Astrocyte of the cerebellum (primary cell): ENCODE measurements around the gene JAG1.

ENCODE experiments used
- DNase-seq: peaks from one replicate; pipeline ENCODE4 v3.0.0-alpha.2; 2011; ENCODE audit warnings: low read depth
- H3K4me3 ChIP-seq: 2 replicates; pipeline ENCODE4 v1.5.1; 2011; ENCODE audit warnings: mild to moderate bottlenecking, low read depth, low read length, moderate library complexity
- in situ Hi-C: cut with HindIII; loops from 2 replicates; pipeline ENCODE4 v1.10.0; 2017; ENCODE audit warnings: low sequenced_read_pairs
- TF ChIP-seq, protein P1 (sequence below): IDR thresholded peaks from 2 replicates; pipeline ENCODE4 v1.5.1; 2012; ENCODE audit warnings: low read length, low read depth, moderate library complexity, mild to moderate bottlenecking; ENCODE audit errors: missing control alignments

JAG1 gene

GRCh38 chr20:10611357-10611756 lies 62.4 kb downstream of the JAG1 start:
- in situ Hi-C loops = no loop called here
- H3K4me3 ChIP-seq = no peak overlapping the region
- DNase-seq = no peak
- TF ChIP-seq, protein P1, sequence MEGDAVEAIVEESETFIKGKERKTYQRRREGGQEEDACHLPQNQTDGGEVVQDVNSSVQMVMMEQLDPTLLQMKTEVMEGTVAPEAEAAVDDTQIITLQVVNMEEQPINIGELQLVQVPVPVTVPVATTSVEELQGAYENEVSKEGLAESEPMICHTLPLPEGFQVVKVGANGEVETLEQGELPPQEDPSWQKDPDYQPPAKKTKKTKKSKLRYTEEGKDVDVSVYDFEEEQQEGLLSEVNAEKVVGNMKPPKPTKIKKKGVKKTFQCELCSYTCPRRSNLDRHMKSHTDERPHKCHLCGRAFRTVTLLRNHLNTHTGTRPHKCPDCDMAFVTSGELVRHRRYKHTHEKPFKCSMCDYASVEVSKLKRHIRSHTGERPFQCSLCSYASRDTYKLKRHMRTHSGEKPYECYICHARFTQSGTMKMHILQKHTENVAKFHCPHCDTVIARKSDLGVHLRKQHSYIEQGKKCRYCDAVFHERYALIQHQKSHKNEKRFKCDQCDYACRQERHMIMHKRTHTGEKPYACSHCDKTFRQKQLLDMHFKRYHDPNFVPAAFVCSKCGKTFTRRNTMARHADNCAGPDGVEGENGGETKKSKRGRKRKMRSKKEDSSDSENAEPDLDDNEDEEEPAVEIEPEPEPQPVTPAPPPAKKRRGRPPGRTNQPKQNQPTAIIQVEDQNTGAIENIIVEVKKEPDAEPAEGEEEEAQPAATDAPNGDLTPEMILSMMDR = peak; percentile 63

- DNase-seq = no peak
Observed at GRCh38 chr20:10610251-10610650, 63.5 kb downstream of the JAG1 start.

GRCh38 chr20:10609770-10610169 lies 64.0 kb downstream of the JAG1 start:
- in situ Hi-C loops = no loop called here
- DNase-seq = no peak
- TF ChIP-seq, protein P1 = no peak
- no peak overlapping the region for H3K4me3 ChIP-seq

More at GRCh38 chr20:10610251-10610650, 63.5 kb downstream of the JAG1 start:
- H3K4me3 ChIP-seq = no peak overlapping the region
- in situ Hi-C loops = no loop called here
- TF ChIP-seq, protein P1 = no peak

DNA sequence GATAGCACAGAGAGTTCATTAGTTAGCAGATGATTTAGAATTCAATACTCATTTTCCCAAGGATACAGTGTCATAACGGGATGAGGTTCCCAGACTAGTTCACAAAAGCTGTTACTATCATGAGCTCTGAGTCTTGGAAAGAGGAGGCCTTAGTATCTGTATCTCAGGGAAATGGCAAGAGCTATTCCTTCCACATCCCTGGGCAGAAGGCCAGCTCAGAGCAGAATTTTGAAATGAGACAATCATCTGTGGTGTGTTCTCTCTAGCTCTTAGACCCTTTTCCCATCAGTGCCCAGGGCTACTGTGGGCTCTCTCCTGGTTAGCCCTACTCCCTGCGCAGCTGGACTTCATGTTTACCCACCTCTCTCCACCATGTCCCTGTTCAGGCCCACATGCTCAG lies 64.5 kb downstream of the JAG1 start:
- TF ChIP-seq, protein P1 = no peak
- in situ Hi-C loops = no loop called here
- no peak overlapping the region for H3K4me3 ChIP-seq
- DNase-seq = no peak

DNA sequence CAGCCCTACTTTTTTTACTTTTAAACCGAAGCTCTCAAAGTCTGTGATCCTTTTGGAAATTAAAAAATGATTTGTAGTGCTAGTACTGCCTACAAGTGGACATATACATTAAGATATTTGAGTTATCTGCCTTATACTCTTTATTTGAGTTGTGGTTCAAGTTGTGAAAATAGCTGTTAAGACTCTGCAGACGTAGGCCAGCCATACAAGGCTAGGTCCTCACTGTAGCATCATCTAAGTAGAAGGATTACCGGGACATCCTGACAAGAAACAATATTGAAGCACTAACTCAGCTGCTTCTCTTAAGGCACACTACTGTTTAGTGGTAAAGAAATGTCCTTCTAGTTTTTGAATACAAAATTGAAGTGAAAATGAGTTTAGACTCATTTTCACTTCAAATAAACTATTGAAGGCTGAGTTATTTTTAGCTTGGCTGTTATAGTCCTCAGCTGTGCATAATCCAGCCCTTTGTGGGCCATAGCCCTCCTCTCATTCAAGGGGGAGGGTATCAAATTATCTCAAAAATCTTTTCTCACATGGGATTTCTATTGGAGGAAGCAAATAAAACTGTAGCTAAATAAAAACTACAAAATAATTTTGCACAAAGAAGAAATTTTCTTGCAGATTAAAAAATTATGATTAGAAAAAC lies 68.1 kb downstream of the JAG1 start:
- TF ChIP-seq, protein P1 = no peak
- in situ Hi-C loops = no loop called here
- no peak overlapping the region for H3K4me3 ChIP-seq
- no peak for DNase-seq

- TF ChIP-seq, protein P1 = no peak
- DNase-seq = no peak
Observed at GRCh38 chr20:10604865-10605440, 68.8 kb downstream of the JAG1 start.

More at GRCh38 chr20:10604865-10605440, 68.8 kb downstream of the JAG1 start:
- in situ Hi-C loops = no loop called here
- H3K4me3 ChIP-seq = no peak overlapping the region
